Astrocyte (in vitro differentiated cells and primary cell): Measurements from ENCODE around the gene EFNA5. TPM values are rescaled to one million over a fixed set of nuclear protein-coding genes. Genes with fewer than 3 reads are reported as not detected.
A peak's percentile ranks its signal among the peaks of the same experiment; 100 is the strongest.

Source experiments
- DNase-seq: peaks from one replicate; pipeline ENCODE4 v3.0.0-alpha.2; 2010; ENCODE audit warnings: low read depth
- FAIRE-seq: peaks from 2 replicates; lab custom pipeline; 2011; peaks lifted over from hg19 to GRCh38; lab: Jason Lieb, UNC
- H2AFZ ChIP-seq: 2 replicates; pipeline ENCODE4 v1.6.0; 2012; ENCODE audit warnings: low read depth, low read length, inconsistent platforms
- H3K27ac ChIP-seq: 2 replicates; pipeline ENCODE4 v1.5.1; 2011; ENCODE audit warnings: low read depth, low read length, inconsistent platforms
- H3K27me3 ChIP-seq: 2 replicates; pipeline ENCODE4 v1.6.0; 2011; ENCODE audit warnings: low read length, inconsistent platforms; ENCODE audit not compliant: insufficient read depth
- H3K36me3 ChIP-seq: 2 replicates; pipeline ENCODE4 v1.5.1; 2011; ENCODE audit warnings: low read length, inconsistent platforms; ENCODE audit not compliant: insufficient read depth
- H3K4me1 ChIP-seq: 2 replicates; pipeline ENCODE4 v1.5.1; 2011; ENCODE audit warnings: low read length, inconsistent platforms; ENCODE audit not compliant: insufficient read depth
- H3K4me2 ChIP-seq: 2 replicates; pipeline ENCODE4 v1.6.0; 2012; ENCODE audit warnings: low read length, inconsistent platforms
- H3K4me3 ChIP-seq: 2 replicates; pipeline ENCODE4 v1.5.1; 2011; ENCODE audit warnings: low read depth, mild to moderate bottlenecking, low read length, inconsistent platforms; ENCODE audit not compliant: insufficient read depth
- H3K79me2 ChIP-seq: 2 replicates; pipeline ENCODE4 v1.6.0; 2012; ENCODE audit warnings: mild to moderate bottlenecking, low read length, inconsistent platforms; ENCODE audit not compliant: insufficient read depth
- H3K9ac ChIP-seq: 2 replicates; pipeline ENCODE4 v1.6.0; 2012; ENCODE audit warnings: mild to moderate bottlenecking, low read length, inconsistent platforms
- H3K9me3 ChIP-seq: 2 replicates; pipeline ENCODE4 v1.5.1; 2012; ENCODE audit warnings: low read depth, mild to moderate bottlenecking, low read length, inconsistent platforms; ENCODE audit not compliant: insufficient read depth
- H4K20me1 ChIP-seq: 2 replicates; pipeline ENCODE4 v1.6.0; 2012; ENCODE audit warnings: low read length, inconsistent platforms; ENCODE audit not compliant: insufficient read depth
- H3K27ac Mint-ChIP-seq: one replicate; pipeline ENCODE4 v1.8.0; 2021; ENCODE audit warnings: mild to moderate bottlenecking, mixed read lengths; ENCODE audit not compliant: unreplicated experiment
- H3K27me3 Mint-ChIP-seq: one replicate; pipeline ENCODE4 v1.8.0; 2021; ENCODE audit warnings: low read depth, mixed read lengths; ENCODE audit not compliant: unreplicated experiment
- H3K36me3 Mint-ChIP-seq: one replicate; pipeline ENCODE4 v1.8.0; 2021; ENCODE audit warnings: low read depth, mixed read lengths; ENCODE audit not compliant: unreplicated experiment
- H3K4me1 Mint-ChIP-seq: one replicate; pipeline ENCODE4 v1.8.0; 2021; ENCODE audit warnings: low read depth, mixed read lengths; ENCODE audit not compliant: unreplicated experiment
- H3K4me3 Mint-ChIP-seq: one replicate; pipeline ENCODE4 v1.8.0; 2021; ENCODE audit warnings: mild to moderate bottlenecking, moderate library complexity, mixed read lengths; ENCODE audit not compliant: unreplicated experiment
- H3K9me3 Mint-ChIP-seq: one replicate; pipeline ENCODE4 v1.8.0; 2021; ENCODE audit warnings: mild to moderate bottlenecking, mixed read lengths; ENCODE audit not compliant: unreplicated experiment
- EZH2 ChIP-seq: IDR thresholded peaks from 2 replicates; pipeline ENCODE4 v1.6.1; 2012; ENCODE audit warnings: mild to moderate bottlenecking, low read length, inconsistent platforms; ENCODE audit not compliant: insufficient read depth
- total RNA-seq: library from RNA; stranded (reverse); gene quantifications from 2 replicates; pipeline ENCODE4 v1.2.1, GENCODE V29; 2021
- TF ChIP-seq, protein P1 (sequence below): IDR thresholded peaks from 2 replicates; pipeline ENCODE4 v1.5.1; 2011; ENCODE audit warnings: low read depth, mild to moderate bottlenecking, inconsistent platforms, low read length, moderate library complexity; ENCODE audit not compliant: insufficient read depth

EFNA5 gene
- total RNA-seq, 1 donor from 2014 or later, result 59.3 TPM

DNA sequence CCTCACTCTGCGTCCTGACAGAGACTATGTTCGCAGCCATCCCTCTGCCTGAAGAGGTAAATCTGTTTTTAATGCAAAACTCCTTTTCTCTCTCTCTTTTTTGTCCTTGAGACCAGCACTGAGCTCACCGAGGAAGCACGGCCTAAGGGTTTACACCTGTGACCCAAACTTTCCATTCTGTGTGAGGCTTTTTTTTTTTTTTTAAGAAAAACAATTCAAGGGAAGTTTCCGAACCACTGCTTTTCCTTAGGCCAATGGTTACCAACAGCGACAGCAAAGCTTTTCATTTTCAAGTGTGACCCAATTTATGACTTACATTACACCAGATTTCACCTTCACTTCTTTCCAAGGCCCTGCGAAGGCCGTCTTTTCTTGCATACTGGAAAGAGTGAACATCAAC is 205.9 kb downstream of the EFNA5 start:
- Histone ChIP-seq H2AFZ (no peak overlapping the region), H3K4me3 (no peak overlapping the region), H3K27me3 (peaks cover 4% of the 10 kb centered on the region), H4K20me1 (no peaks in the 10 kb centered on the region), H3K79me2 (no peaks in the 10 kb centered on the region), H3K9me3 (no peaks in the 10 kb centered on the region), H3K4me1 (peaks cover 26% of the 10 kb centered on the region), H3K36me3 (no peaks in the 10 kb centered on the region), H3K27ac (no peak overlapping the region), H3K4me2 (no peak overlapping the region), H3K9ac (no peak overlapping the region)
- Mint-ChIP-seq H3K27ac (peak overlapping the region; percentile 97), H3K9me3 (no peaks in the 10 kb centered on the region), H3K4me1 (peaks cover 83% of the 10 kb centered on the region), H3K36me3 (no peaks in the 10 kb centered on the region), H3K4me3 (no peak overlapping the region), H3K27me3 (no peaks in the 10 kb centered on the region)
- no peak for DNase-seq
- TF ChIP-seq, protein P1, sequence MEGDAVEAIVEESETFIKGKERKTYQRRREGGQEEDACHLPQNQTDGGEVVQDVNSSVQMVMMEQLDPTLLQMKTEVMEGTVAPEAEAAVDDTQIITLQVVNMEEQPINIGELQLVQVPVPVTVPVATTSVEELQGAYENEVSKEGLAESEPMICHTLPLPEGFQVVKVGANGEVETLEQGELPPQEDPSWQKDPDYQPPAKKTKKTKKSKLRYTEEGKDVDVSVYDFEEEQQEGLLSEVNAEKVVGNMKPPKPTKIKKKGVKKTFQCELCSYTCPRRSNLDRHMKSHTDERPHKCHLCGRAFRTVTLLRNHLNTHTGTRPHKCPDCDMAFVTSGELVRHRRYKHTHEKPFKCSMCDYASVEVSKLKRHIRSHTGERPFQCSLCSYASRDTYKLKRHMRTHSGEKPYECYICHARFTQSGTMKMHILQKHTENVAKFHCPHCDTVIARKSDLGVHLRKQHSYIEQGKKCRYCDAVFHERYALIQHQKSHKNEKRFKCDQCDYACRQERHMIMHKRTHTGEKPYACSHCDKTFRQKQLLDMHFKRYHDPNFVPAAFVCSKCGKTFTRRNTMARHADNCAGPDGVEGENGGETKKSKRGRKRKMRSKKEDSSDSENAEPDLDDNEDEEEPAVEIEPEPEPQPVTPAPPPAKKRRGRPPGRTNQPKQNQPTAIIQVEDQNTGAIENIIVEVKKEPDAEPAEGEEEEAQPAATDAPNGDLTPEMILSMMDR, result no peak
- TF ChIP-seq EZH2, result no peak
- FAIRE-seq, result no peak

DNA sequence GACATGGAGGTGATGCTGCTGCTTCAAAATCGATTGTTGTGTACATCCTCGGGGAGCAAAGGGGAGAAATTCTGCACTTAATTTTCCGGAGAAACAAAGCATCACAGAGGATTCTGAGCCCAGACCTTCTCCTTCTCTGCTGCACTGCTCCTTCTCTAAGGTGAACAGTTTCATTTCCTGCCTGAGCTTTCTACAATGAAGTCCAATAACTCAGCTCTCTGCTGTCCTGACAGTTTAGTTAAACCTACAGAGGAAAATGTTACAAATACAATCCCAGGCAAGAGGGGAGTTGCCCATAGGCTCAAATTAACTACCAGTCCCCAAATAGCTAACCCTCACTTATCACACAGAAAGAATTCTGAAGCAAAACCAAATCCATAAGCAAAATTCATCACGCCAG is 206.3 kb downstream of the EFNA5 start:
- Histone ChIP-seq H3K79me2 (no peaks in the 10 kb centered on the region), H3K9ac (no peak overlapping the region), H2AFZ (no peak overlapping the region), H3K9me3 (no peaks in the 10 kb centered on the region), H4K20me1 (no peaks in the 10 kb centered on the region), H3K36me3 (no peaks in the 10 kb centered on the region), H3K27ac (no peak overlapping the region), H3K4me1 (peaks cover 23% of the 10 kb centered on the region), H3K4me2 (no peak overlapping the region), H3K27me3 (peaks cover 4% of the 10 kb centered on the region), H3K4me3 (no peak overlapping the region)
- Mint-ChIP-seq H3K4me3 (no peak overlapping the region), H3K36me3 (no peaks in the 10 kb centered on the region), H3K27me3 (no peaks in the 10 kb centered on the region), H3K27ac (peak overlapping the region; percentile 91), H3K9me3 (no peaks in the 10 kb centered on the region), H3K4me1 (peaks cover 80% of the 10 kb centered on the region)
- FAIRE-seq (no peak), DNase-seq (no peak)
- TF ChIP-seq, protein P1, result no peak
- TF ChIP-seq EZH2, result no peak

DNA sequence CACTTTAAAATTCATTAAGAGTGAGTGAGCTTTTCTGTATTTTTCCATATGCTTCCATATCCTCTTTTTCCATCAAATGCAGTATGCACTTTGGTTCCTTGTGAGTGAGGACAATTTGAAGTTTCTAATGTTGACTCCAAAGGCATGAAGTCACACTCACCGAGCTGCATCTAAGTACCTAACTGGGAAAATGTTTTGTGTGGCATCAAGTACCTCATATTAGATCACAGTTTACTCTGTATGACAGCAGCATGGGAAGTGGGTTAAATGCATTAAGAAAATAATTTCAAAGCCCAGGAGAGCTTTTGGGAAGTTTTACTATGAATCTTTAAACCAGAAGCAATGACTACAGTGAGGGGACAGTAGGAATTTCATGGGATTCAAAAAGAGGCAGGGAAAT is 207.0 kb downstream of the EFNA5 start:
- FAIRE-seq (no peak), DNase-seq (no peak)
- Histone ChIP-seq H3K9ac (no peak overlapping the region), H3K9me3 (no peaks in the 10 kb centered on the region), H3K27ac (no peak overlapping the region), H3K4me2 (no peak overlapping the region), H2AFZ (no peak overlapping the region), H3K4me3 (no peak overlapping the region), H3K79me2 (no peaks in the 10 kb centered on the region), H3K4me1 (peaks cover 16% of the 10 kb centered on the region), H3K27me3 (peaks cover 4% of the 10 kb centered on the region), H4K20me1 (no peaks in the 10 kb centered on the region), H3K36me3 (no peaks in the 10 kb centered on the region)
- Mint-ChIP-seq H3K4me3 (no peak overlapping the region), H3K9me3 (no peaks in the 10 kb centered on the region), H3K27ac (peak overlapping the region; percentile 91), H3K36me3 (no peaks in the 10 kb centered on the region), H3K4me1 (peaks cover 76% of the 10 kb centered on the region), H3K27me3 (no peaks in the 10 kb centered on the region)
- TF ChIP-seq, protein P1, result no peak
- no peak for TF ChIP-seq EZH2
